AG09319 (cell line): ENCODE results near the gene LCN10.

ENCODE experiments used
- DNase-seq: peaks from one replicate; pipeline ENCODE4 v3.0.0-alpha.2; 2010; ENCODE audit warnings: low read depth; ENCODE audit errors: extremely low read depth
- CTCF ChIP-seq: IDR thresholded peaks from 2 replicates; pipeline ENCODE4 v1.5.1; 2011; ENCODE audit warnings: low read depth, mild to moderate bottlenecking, inconsistent platforms, low read length, moderate library complexity

Gene LCN10

DNA sequence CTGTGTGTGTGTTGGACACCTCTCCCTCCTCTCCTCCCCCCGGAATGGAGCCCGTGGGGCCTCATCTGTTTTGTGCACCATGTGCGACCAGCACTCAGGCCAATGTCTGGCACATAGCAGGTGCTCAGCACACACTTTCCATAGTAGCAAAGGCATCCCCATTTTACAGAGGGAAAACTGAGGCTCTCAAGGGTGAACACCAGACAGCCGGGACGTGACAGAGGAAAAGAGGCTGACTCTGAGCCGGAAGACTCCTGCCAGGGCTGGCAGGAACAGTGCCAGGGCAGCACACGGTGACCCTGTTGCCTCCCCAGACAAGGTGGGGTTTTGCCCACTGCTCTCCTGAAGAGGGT is 53.7 kb downstream of the LCN10 start:
- no peak for DNase-seq
- TF ChIP-seq CTCF, result no peak

DNA sequence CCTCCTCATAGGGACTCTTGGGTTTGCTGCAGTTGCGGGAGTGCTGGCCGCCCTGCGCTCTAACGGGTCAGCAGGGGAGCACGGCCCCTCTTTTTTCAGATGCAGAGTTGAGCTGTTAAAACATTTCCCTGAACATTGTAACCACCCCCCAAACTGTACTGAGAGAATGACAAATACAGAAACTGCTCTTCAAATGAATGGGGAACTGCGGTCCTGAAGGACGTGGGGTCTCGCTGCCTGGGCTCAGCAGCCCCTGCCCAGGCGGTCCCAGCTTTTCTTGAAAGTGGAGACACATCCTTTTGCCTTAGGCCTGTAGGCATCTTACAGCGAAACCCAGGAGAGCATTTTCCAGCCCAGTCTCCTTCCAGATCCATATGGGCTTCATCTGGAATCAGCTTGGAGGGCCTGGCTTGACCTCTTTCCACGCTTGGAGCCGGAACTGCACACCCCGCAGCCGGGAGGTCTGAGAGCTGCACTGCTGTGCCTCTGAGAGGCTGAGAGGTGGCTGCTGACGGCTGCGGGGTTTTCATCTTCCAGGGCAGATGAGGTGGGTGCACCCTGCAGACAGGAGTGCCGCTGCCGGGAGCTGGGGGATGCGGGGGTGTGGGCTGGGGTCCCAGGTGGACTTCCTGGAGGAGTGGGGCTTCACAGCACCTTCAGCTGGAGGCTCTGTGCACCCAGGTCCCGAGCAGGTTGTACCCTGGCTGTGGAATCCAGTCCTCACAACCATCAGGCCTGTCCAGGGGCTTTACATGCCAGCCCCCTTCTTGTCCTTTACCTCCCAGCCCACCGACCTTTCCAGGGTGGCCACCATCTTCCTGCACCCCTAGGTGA is 54.2 kb downstream of the LCN10 start:
- no peak for TF ChIP-seq CTCF
- DNase-seq, result no peak
